Activated CD4-positive, alpha-beta T cell treated with anti-CD3 and anti-CD28 coated beads, Interleukin-2, Interleukin-4, amounts not matched to agents 100 ng/mL and 50 ng/mL, durations not matched to agents 16 hours and 8 hours (primary cell): ENCODE data around the gene PNLIPRP1.

Experiments used
- DNase-seq: peaks from one replicate; pipeline ENCODE4 v3.0.0-alpha.2; 2020; ENCODE audit warnings: low spot score

PNLIPRP1 gene

DNA sequence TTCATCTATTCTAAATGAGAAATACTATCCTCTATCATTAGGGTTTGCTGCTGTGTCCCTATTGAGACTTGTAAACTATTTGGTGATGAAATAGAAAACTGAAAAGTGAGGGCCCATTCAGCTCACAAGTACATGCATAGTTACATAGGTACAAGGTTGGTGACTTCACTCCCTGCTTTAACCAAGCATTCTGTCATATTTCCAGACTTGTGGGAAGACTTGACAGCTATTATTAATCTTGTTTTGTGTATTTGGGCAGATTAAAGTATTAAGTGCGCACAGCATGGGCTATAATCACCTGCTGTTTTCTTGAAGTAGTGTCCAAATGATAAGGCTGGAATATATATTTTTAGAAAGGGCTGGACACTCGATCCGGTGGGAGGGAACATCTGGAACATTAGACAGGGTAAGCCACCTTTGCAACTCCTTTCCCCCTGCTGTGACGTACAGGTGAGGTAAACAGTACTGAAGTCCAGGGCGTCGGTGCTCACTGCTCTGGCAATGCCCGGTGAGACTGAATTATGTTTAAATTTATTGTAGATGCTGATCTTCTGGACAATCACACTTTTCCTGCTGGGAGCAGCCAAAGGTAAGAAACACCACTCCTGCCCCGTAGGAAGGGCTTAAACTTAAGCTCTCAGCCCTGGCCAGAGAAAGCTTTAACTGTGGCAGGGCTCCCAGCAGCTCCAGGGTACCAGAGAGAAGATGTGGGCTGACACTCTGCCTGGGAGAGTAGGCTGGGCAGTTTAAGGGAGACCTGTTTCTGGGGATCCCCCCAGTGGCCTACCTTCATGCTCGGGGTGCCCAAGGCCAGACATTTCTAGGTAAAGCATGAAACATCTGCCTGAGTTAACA is at the start of gene PNLIPRP1:
PNLIPRP1 (plus strand) TSS at position 370 of the 855 bp plus-strand sequence; CDS start at position 541, 171 bp downstream.
- DNase-seq: no peak

DNA sequence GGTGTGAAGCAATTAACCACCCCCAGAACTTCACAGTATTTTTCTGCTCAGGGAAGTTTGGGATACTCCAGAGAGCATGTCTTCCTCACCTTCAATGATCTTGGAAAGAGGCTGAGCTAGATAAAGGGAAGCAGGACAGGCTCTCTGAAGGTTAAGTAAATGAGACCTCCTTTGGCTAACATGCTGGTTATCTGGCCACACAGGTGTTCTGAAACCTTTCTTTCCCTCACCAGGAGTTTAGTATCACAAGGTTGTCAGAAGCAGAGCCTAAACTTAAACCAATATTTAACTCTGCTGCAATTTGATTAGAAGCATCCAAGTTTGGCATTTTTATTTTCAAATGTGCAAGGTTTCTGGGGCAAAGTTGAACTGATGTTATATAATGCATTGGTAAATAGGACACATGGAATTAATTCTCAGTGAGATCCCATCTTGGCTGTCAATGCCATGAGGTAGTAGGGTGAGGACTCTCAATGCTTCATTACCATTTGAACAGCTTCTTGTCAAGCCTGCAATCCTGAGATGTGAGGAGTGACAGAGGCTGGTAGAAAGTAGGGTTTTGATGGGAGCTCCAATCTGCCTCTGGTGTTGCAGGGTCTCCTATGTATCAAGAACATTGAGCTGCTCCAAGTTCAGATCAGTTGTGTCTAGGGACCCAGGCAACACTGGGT is 48.6 kb upstream of the PNLIPRP1 start:
- no peak for DNase-seq

DNA sequence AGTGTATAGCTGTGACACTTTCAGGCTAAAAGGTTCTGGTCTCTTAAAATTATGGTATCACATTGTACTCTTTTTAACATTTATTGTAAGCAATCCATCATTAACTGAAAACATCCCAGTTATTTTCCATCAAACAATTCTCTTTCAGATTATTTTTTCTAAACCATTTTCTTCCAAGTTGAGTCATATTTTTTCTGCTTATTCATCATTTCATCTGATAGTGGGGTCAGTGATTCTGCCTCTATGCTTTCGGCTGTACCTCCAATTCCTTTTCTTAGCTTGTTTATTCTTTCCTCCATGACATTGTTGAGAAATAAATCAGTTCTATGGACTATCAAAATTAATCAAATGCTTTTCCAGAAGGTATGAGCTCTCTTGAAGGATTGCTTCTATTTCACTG is 45.6 kb upstream of the PNLIPRP1 start:
- no peak for DNase-seq

DNA sequence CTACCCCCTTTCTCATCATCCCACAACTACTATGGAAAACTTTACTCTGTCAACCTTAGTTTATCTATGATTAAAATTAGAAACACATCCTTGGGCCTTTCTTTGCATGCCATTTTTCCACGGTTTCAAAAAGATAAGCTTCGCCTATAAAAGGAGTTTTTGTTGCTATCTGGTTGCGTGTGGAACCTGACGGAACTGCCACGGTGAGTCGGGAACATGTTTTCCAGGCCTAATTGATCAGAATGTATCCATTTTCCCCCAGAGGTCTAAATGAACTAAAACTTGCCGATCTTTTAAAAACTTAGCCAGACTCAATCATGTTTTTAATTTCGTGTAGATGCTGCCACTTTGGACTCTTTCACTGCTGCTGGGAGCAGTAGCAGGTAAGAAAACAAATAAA is 45.0 kb upstream of the PNLIPRP1 start, which contains the start of gene PNLIP:
PNLIP (plus strand) TSS at position 176 of the 400 bp plus-strand sequence; CDS start at position 338, 162 bp downstream.
- no peak for DNase-seq

DNA sequence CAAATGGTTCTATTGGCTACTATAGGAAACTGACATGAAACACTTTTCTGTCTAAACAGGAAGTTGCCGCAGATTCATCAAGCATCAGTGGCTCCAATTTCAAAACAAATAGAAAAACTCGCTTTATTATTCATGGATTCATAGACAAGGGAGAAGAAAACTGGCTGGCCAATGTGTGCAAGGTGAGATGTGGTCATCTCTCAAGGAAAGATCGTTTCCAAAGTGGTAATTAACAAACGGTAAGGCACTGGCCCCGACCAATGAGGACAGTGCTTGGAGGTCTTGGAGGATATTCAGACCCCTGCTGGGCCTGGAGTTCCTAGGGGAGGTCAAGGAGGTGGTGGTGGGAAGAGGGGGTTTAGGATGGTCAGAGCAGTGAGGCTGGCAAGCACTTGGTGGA is 42.5 kb upstream of the PNLIPRP1 start:
- DNase-seq: no peak

DNA sequence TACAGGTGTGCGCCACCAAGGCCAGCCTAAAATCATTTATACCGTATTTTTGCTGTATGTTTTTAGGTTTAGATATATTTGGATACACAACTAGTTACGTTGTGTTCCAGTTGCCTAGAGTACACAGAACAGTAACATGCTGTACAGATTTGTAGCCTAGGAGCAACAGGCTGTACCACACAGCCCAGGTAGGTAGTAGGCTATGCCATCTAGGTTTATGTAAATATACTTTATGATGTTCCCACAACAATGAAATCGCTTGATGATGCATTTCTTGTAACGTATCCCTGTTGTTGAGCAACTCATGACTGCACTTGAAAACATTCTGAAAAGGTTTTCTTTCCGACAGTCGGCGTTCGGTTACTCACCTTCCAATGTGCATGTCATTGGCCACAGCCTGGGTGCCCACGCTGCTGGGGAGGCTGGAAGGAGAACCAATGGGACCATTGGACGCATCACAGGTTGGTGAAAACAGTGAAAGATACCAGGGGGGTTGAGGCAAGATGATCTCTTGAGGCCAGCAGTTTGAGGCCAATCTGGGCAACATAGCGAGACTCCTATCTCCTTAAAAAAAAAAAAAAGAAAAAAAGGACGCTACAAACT is 37.3 kb upstream of the PNLIPRP1 start:
- no peak for DNase-seq

DNA sequence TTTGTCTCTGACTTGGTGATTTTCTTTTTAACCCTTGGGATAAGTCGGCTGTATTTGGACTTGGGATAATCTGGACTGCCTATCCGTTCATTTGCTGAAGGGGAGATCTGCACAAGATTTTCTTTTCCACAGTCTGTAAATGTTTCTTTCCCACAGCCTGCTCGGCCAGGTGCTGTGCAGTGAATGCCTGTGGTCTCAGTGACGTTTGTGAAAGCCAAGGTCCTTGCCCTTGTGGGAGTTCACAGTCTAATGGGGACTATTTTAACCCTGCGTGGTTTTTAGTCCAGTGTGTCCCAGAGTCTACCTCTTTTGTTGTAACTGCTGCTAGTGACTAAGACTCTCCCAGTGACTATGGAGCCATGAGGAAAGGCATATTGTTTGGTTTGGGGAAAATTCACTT is 36.1 kb upstream of the PNLIPRP1 start:
- DNase-seq: no peak

DNA sequence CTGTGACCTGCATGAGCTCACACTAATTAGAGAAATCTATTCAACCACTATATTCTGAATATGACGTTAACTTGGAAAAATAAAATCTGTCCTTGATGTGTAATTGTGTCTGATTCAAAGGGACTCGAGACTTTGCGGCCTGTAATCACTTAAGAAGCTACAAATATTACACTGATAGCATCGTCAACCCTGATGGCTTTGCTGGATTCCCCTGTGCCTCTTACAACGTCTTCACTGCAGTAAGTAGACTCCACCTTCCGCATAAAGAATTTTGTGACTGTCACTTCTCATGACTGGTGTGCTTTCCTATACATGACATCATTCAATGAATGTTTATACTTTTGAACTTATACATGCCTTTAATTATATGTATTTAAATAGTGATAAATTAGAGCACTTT is 34.9 kb upstream of the PNLIPRP1 start:
- DNase-seq: no peak

DNA sequence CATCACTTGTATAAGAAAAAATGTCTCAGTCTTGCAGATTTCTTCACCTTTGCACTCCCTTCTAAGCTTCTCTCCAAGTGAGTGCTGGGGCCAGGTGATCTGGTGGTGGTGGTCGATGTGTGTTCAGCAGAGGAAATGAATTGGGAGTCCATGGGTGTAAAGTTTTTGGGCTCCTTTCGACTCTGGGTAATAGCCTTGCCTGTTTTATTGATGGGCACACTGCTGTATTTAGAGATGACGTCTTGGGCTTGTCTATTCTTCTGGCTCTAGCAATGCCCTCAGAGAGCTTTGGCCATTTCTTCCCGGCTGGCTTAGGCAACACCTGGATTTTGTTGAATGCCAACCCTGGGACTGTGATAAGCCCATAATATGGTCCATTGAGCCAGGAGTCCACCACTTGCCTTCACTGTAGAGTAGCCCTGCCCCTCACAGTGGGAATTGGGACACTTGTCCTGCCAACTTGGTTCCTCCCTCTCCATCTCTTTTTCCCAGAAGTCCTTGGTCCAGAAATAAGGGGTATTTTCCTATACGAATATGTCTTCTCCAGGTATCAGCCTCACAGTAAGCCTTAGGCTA is 33.4 kb upstream of the PNLIPRP1 start:
- no peak for DNase-seq

DNA sequence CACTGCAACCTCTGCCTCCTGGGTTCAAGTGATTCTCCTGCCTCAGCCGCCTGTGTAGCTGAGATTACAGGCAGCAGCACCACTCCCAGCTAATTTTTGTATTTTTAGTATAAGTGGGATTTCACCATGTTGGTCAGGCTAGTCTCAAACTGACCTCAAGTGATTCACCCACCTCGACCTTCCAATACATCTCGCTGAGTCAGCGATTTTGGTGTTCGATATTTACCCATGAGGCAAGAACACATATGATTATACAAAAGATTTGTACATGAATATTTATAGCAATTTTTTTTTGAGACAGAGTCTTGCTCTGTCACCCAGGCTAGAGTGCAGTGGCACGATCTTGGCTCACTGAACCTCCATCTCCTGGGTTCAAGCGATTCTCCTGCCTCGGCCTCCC is 25.2 kb upstream of the PNLIPRP1 start:
- no peak for DNase-seq

DNA sequence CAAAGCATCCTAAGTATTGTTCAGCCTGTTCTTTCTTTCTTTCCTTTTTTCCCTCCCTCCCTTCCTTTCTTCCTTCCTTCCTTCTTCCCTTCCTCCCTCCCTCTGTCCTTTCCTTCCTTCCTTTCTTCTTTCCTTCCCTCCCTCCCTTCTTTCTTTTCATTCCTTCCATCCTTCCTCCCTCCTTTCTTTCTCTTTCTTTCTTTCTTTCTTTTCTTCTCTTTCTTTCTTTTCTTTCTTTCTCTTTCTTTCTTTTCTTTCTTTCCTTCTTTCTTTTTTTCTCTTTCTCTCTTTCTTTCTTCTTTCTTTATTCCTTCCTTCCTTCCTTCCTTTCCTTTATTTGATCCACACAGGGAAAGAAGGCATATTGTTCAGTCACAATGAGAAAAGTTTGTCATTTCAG is 23.8 kb upstream of the PNLIPRP1 start:
- DNase-seq: no peak

DNA sequence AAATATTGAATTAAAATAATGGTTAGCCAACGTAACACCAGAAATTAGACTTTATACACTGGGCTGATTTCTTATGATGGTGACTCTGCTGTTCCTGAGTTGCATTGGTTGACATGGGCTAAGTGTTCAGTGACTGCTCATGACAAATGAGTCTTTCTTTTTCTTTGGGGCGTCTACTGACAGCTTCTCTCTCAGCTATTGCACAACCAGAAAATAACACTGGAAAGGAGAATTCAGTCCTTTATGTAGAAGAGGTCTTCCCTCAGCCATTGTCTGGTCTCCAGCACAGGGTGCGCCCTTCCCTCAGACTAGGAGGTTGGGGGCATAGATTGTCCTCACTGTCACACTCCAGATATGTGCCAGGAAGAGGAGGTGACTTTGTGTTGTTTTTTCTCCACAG is 23.4 kb upstream of the PNLIPRP1 start:
- no peak for DNase-seq

DNA sequence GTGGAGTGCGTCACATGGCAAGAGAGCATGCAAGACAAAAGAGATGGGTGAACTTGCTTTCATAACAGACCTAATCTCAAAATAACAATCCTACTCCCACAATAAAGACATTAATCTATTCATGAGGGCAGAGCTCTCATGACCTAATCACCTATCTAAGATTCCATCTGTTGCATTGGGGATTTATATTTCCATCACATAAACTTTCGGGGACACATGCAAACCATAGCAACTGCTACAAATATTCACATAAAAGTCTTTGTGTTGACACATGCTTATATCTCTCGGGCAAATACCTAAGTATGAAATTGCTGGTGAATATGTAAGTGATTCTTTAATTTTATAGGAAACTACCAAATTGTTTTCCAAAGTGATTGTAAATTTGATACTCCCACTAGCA is 16.0 kb upstream of the PNLIPRP1 start:
- no peak for DNase-seq

DNA sequence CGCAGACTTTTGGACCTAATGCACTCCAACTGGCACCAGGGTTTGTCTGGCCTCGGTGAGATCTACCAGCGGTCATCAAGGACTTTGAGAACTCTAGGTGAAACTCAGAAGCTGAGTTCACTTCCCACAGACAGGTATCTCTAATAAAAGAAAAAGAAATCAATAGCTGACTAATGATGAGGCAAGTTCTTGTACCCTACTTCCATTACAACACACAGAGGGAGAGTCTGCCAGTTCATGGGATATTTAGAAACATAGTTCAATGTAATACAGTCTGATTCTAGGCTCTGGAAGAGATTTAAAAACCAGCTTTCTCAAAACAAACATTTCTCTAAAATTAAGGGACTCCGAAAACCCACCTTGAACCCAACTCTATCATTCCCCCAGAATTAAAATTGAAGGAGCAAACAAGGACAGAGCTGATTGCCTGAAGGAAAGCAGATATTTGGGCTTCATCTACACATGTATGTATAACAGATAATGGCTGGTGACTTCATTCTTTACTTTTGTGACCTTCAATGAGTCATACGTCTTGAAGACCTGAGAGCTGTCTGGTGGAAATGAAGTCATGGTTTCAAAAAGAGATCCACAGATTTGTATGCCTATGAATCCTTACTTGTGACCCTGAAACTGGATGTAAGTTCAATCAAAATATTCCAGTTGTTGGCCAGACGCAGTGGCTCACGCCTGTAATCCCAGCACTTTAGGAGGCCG is 2.7 kb upstream of the PNLIPRP1 start:
- DNase-seq: no peak

DNA sequence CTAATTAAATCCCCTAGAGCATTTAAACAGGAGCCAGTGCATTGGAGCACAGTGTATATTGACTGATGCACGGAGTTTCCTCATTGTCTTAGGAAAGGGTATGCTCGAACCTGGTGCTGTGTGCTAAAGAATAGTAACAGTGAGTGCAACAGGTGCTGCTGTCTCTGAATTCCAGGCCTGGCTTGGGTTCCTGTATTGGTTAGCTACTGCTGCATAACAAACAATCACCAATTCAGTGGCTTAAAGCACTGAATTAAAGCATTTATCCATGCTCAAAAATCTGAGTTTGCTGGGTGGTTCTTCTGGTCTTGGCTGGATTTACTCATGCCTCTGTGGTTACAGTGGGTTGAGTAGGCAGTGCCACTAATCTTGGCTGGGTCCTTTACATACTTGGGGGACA is 1.8 kb upstream of the PNLIPRP1 start:
- DNase-seq: no peak

DNA sequence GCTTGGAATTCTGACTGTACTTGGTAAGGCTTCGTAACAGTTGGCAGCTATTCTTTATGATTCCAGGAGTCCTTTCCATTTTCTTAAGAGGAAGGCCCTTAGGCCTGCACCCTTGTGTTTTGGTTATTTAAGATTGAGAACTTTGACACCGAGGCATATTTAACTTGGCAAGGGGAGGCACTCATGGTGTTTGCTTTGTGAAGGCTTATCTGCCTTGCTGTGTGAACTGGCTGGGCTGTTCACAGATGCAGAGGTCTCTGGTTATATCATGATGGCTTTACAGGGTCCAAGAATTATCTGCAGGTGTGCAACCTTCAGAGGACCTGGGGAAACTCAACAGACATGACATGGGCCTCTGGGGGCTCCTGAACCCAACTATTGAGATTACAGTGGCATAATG is 833 bp upstream of the PNLIPRP1 start:
- no peak for DNase-seq

DNA sequence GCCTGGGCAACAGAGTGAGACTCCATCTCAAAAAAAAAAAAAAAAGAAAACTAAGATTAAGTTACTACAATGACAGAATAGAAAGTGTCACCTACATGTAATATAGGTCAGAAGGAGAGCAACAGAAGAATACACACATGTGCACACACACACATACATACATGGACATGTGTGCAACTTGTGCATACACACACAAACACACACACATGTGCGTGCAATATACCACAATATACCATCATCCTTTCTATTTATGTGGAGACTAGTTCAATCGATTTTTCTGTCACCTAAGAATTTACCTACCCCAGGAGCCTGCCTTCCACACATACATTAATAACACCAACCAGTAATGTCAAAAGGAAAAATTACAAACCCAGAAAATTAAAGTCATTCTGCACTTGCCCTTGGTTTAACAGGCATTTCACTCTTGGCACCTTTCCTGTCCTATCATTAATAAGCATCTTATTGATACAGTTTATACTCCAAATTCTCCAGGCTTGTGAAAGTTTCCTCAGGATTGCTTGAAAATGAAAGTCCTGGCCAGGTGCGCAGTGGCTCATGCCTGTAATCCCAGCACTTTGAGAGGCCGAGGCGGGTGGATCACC is 2.5 kb downstream of the PNLIPRP1 start:
- DNase-seq: no peak

DNA sequence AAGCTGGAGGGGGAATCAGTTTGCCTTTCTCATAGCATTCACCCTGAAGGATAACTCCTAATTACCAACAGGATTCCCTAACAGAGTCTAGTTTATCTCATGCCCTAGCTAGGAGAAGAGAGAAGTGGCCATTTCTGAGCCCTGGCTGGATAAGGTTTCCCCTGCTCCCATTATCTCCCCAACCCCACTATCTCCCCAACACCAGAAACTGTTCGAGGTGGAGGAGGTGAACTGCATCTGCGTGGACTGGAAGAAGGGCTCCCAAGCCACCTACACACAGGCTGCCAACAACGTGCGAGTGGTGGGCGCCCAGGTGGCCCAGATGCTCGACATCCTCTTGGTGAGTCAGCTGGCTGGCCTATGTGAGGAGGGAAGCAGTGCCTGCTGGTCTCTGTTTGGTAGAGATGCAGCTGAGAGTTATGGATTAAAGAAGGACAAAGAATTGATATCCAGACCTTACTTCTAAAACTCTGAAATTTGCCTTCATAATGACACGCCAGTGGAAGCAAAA is 3.8 kb downstream of the PNLIPRP1 start:
- no peak for DNase-seq

DNA sequence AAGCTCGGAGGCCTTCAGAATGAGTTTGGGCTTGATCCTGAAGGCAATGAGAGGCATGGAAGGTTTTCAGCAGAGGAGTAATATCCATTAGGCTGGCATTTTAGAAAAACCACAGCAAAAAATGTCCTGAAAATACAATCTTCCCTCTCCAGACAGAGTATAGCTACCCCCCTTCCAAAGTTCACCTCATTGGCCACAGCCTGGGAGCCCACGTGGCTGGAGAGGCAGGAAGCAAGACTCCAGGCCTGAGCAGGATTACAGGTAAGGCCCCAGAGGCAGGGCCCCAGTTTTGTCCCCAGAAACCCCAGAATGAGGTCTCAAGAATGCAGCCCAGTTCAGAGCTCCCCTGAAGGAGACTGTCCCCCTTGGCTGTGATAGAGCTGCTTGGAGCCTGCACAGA is 5.3 kb downstream of the PNLIPRP1 start:
- no peak for DNase-seq

DNA sequence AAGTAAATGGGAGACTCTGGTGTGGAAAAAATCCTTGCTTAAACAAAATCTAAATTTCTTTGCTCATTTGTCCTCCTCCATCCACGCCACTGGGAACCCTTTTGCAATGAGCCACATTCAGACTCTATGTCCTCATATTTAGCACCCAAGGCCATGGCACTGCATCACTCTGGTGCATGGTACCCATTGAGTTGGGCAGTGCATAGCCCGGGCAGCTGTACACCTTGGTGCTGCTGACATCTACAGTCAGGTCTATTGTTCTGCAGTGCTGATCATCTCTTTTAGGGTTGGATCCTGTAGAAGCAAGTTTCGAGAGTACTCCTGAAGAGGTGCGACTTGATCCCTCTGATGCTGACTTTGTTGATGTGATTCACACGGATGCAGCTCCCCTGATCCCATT is 6.8 kb downstream of the PNLIPRP1 start:
- no peak for DNase-seq

DNA sequence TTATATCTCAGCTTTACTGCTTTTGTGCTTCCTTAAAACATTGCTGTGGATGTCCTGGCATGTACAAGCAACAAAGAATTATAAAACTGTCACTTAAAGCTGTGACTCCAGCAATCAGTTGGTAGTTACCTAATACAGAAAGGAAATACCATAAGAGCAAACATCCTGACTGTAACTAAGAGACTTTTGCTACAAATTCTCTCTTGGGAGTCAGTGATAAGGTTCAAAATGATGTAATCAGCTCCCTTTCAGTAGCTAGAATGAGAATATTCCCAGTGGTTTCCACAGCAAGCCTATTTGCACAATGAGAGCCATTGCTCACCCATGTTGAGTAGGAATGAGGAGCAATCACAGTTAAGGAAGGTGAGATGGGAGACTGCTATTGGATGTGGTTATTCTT is 7.6 kb downstream of the PNLIPRP1 start:
- no peak for DNase-seq
